HG03520 (cell line): ENCODE measurements around the gene GCM1.
"Not testable (repeated sequence)": the region's sequence is repeated elsewhere in the genome, so short reads cannot be mapped to it uniquely, and the experiment has no call there.

Experiments used
- ATAC-seq: cut with Tn5 transposase; IDR thresholded peaks from one replicate; pipeline ENCODE4 v1.9.1; 2021; ENCODE audit warnings: mild to moderate bottlenecking, moderate library complexity; ENCODE audit not compliant: unreplicated experiment

The GCM1 gene

DNA sequence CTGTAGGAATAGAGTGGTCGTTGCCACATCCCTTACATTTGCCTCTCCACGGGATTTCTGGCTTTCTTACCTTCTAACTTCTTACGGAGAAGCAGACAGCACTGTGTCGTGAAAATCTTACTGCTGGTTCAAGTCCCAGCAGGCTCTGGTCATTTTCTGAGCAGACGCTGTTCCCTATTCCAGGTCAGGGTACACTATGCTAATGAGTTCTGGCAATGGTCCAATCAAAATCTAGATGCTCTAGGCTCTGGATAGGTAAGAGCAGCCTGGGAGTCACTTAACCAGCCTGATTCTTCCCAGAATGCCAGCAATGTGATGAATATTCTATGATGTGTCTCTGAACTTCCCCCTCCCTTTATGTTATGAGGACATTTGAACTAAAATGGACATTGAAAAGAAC, at the start of gene GCM1:
Gene GCM1, minus strand, starts transcription at position 158 of the 400 bp plus-strand sequence. CDS start 3,209 bp downstream, outside the sequence.
- ATAC-seq = no peak

GRCh38 chr6:53197553-53197952, 48.9 kb upstream of the GCM1 start:
- no peak for ATAC-seq

DNA sequence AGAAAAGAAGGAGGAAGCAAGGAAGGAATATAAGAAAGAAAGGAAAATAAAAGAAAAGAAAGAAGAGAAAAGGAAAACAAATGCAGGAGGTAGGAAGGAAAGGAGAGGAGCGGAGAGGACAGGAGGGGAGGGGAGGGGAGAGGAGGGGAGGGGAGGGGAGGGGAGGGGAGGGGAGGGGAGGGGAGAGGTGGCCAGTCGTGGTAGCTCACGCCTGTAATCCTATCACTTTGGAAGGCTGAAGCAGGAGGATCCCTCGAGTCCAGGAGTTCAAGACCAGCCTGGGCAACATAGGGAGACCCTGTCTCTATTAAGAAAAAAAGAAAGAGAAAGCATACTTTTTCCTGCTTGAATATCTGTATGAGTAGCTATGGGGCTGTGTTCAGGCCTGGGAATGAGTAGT, 46.4 kb upstream of the GCM1 start:
- no peak for ATAC-seq

DNA sequence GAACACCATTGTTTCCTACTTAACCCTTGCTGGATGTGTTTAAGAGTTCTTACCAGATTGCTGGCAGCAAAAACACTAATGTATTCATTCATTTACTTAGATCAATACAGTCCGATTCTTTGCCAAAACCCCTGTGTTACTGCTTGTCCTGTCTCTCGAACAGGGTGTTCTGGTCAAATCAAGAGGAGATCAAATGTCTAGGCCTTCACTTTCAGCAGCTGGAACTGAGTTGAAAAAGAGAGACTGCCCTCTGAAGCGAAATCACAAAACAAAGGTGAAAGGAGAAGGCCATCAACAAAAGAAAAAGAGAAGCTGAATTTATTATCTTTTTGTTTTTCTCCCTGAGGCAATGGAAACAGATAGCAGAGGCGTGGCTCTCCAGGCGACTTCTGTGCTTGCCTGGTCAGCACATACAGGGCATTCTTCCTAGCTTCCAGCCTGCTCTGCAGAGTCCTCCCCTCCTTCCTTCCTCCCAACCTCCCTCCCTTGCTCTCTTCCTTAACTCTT, 44.1 kb upstream of the GCM1 start:
- ATAC-seq = no peak

DNA sequence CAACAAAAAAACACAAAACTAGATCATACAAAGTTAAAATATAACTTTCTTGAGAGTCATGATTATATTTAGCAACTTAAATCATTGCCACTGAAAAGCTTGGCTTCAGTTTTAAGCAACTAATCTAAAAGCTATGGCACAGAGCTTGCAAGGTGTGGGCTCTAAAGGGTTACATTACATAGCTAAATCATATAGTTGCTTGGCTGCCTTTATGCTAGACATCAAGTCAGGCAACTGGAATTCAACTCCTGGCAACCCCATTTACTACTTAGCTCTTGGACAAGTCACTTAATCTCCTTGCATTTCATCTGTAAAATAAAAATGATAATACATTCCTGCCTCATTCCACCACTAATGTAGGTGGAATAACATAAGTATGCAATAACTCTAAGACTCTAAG, 40.9 kb upstream of the GCM1 start:
- no peak for ATAC-seq

GRCh38 chr6:53188833-53189232, 40.2 kb upstream of the GCM1 start:
- no peak for ATAC-seq

DNA sequence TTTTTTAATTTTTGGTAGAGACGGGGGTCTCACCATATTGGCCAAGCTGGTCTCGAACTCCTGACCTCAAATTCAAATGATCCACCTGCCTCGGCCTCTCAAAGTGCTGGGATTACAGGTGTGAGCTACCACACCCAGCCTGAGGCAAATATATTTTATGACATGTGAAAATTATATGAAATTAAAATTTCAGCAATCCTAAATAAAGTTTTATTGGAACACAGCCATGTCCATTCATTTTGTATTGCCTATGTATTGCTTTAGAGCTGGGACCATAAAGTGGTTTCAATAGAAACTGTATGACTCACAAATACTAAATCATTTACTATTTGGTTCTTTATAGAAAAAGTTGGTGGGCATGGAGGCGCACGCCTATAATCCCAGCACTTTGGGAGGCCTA, 32.0 kb upstream of the GCM1 start:
- no peak for ATAC-seq

DNA sequence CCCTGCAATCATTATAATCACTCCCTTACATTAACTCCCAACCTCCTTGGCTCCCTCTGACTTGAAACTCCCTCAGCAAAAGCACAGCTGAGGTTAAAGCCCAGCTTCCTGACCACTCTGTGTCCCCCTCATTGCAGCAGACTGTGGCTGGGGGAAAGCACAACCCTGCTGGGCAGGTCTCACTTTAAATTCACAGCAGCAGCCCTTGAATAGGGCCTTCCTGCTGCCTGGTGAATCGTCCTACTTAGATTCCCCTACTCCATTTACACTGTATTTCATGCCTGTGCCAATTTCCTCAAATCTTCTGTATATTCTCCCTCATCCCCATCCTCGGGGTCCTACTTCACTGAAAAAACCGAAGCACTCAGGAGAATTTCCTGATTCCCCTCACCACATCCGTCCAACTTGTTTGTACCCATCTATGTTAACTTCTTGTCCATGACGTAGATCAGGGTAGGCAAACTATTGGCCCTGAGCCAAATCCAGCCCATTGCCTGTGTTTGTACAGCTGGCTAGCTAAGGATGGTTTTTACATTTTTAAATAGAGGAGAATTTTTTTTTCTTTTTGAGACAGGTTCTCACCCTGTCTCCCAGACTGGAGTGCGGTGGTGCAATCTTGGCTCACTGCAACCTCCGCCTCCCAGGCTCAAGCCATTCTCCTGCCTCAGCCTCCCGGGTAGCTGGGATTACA, 31.5 kb upstream of the GCM1 start:
- no peak for ATAC-seq

DNA sequence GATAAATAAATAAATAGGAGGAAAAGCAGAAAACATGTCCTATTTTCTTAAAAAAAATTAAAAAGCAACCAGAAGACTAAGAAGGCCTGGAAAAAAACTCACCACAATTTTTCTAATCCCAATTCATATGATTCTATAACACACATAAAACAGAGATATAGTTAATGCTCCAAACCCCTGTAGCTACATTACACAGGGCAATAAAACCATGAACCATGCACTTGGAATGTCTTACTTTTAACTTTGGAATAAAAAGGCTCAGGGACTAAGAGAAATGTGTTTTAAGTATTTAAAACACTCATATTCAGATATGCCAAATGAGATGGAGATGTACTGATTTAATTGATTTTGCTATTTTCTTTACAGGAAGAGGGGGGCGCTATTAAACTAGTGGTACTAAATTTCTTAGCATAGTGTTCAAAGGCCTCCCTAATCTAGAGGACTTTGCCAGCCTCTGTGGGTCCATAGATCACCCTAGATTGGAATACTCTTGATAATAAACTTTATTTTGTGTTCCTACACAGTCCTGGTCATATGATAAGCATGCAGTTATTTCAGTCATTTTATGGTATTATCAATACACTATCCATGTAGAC, 30.3 kb upstream of the GCM1 start:
- ATAC-seq = no peak

DNA sequence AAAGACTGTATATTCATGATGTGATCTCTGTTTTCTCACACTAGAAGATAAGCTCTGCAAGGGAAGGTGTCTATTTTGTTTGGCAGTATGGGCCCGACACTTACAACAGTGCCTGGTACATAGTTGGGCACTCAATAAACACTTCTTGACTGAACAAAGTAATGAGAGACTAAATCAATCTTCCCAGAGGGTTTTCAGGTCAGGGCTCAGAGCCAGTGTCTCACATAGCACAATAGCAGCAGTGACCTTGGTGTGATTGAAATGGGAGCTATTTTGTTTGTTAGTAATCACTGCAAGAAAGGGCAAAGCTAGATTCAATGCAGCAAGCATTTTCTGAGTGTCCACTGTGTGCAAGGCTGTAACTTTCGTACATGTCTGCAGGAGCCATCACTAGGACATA, 26.4 kb upstream of the GCM1 start:
- ATAC-seq = no peak

DNA sequence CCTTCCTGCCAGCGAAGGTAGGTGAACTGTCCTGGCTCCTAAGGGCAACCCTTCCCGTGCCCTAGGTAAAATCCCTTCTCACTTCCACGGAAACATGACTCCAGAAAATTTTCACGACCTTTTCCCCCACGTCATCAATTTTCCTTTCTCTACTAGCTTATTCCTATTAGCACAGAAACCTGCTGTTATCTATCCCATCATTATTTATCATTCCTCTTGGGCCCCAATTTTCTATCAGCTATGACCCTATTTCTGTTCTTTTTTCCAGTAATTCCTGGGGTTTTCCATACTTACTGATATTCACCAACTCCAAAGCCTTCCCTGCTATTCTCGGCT, 23.8 kb upstream of the GCM1 start:
- ATAC-seq = no peak

DNA sequence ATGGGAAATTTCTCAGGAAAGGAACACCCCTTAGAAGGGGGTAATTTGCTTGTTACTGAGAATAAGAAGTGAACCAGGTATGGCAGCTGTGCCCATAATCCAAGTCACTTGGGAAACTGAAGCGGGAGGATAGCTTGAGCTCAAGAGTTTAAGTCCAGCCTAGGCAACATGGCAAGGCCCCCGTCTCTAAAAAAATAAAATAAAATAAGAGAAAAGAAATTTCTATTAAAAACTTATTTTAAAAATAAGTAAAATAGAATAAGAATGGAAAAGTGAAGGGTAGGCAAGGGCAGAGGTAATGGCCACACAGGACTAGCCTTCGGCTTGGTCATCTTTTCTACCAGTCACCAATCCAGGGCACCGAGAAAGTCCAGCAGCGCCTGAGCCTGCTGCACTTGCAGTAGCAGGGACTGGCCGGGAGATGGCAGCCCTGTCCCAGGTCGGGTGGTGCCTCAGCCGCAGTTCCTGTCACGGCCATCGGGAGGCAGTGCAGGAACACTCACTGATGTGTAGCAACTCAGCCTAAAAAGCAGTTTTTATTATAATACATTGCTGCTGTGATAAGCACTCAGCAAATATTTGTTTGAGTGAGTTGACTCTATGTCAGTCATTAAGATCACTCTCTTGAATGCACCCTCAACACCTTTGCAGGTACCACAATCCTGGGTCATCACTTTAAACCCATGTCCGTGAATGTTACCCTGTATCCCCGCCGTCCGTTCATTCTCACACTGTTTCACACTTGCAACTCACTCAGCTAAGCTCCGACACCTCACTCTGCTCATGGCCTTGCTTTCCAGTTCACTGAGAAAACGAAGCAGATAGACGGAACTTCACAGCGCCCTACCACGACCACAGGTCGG, 23.2 kb upstream of the GCM1 start:
- ATAC-seq = peak; percentile 94

DNA sequence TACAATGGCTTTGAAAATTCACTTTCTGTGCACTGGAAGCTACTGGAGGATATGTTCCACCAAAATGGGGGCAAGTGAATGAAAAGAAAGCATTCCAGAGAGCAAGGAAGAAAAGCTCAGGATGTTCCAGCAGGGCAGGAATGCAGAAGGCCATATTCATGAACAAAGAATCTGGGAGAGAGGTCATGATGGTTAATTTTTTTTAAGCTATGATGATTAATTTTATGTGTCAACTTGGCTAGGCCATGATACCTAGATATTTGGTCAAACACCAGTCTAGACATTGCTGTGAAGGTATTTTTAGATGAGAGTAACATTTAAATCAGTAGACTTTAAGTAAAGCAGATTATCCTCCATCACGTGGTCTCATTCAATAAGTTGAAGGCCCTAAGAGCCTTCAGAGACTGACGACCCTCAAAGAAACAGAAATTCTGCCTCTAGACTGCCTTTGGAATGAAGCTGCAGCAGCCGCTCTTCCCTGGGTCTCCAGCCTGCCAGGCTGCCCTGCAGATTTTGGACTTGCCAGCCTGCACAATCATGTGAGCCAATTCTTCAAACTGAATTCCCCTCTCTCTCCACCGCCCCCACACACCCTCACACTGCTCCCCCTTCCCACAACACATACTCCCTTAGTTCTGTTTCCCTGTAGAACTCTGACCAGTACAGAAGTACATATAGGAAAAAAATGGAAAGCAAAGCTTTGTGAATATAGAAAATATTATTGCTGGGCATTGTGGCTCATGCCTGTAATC, 20.1 kb upstream of the GCM1 start:
- ATAC-seq = no peak

GRCh38 chr6:53165293-53165692, 16.7 kb upstream of the GCM1 start:
- no peak for ATAC-seq

DNA sequence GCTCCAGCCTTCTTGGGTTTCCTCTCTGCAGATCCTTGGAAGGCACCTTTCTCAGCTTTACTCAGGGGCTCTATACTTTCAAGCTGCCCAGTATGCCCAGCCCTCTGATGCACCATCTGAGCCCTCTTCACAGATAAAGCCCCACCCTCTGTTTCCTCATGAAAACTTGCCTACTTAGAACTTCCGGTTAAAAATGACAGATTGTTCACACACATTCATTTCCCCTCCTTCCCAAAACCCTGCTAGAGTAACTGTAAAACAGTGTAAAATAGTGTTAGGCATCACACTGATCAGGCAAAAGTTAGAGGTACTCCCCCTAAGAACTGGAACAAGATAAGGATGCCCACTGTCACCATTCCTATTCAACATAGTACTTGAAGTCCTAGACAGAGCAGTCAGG, 14.0 kb upstream of the GCM1 start:
- no peak for ATAC-seq

DNA sequence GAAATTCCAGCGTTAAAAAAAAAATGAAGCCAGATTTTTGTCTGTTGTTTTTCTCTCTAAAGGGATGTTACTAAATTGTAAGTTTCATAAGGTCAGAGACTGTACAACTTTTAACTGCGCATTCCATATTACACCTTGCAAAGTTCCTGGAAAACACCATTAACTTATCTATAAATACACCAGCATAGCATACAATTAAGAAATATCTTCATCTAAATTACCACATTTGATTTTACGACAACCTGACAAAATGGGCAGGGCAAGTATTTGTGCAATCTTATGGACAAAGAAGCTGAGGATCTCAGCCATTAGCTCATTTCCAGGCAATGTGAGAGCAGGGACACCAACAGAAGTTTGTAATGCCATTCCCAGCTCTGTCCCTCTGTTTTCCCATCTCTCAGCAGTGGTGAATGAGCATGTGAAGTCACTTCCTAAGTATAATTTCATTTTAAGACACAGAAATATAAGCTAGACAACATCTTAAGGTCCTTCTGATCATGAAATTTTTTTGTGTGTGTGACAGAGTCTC, 12.9 kb upstream of the GCM1 start:
- no peak for ATAC-seq

- ATAC-seq = no peak
These were observed 10.9 kb upstream of the GCM1 start for GRCh38 chr6:53159558-53159957.

- not testable (repeated sequence) for ATAC-seq
These were observed 9.4 kb upstream of the GCM1 start for GRCh38 chr6:53158076-53158475.

GRCh38 chr6:53155279-53155678, 6.6 kb upstream of the GCM1 start:
- not testable (repeated sequence) for ATAC-seq

GRCh38 chr6:53154794-53155193, 6.2 kb upstream of the GCM1 start:
- no peak for ATAC-seq

DNA sequence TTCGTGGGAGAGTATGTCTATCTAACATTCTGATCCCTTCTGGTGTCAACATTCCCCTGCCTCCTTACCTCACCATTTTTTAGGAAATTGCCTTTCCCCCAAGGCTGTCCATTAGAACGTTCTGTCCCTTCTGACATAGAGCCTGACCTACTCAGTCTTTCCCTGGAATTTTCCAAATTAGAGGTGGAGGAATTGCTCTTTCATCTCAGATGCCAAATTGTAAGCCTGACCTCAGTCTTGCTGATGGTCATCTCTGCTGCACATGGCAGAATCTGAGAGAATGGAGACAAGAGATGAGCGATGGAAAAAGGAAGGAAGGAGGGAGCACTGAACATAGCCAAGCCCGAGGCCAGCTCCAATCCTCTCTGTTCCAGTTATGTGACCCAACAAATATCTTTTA, 5.4 kb upstream of the GCM1 start:
- no peak for ATAC-seq
